ENCODE data around the gene MCF2L2. TPM values are rescaled to one million over a fixed set of nuclear protein-coding genes. Genes with fewer than 3 reads are reported as not detected.

The MCF2L2 gene
- total RNA-seq, 1 donor from 2014 or later, result 0.43 TPM

- Mint-ChIP-seq H3K36me3 (ENCODE audit: insufficient read depth) (no peaks in the 10 kb centered on the region), H3K4me3 (ENCODE audit: low read depth) (no peak overlapping the region), H3K9me3 (ENCODE audit: low read depth) (no peaks in the 10 kb centered on the region), H3K4me1 (ENCODE audit: low read depth) (peaks cover 12% of the 10 kb centered on the region), H3K27me3 (peaks cover 49% of the 10 kb centered on the region), H3K27ac (no peak overlapping the region)
- no peak for DNase-seq (ENCODE audit: low spot score, unreplicated experiment)
- no peak for TF ChIP-seq CTCF (IDR thresholded peaks at IDR 0.05; ENCODE audit: unreplicated experiment)
These were observed 269.8 kb downstream of the MCF2L2 start for GRCh38 chr3:183158551-183159006.

GRCh38 chr3:183158113-183158512 lies 270.3 kb downstream of the MCF2L2 start:
- H3K4me1 Mint-ChIP-seq (ENCODE audit: low read depth), result peaks cover 12% of the 10 kb centered on the region
- no peak for DNase-seq (ENCODE audit: low spot score, unreplicated experiment)
- H3K9me3 Mint-ChIP-seq (ENCODE audit: low read depth), result no peaks in the 10 kb centered on the region
- peaks cover 49% of the 10 kb centered on the region for H3K27me3 Mint-ChIP-seq
- no peak overlapping the region for H3K4me3 Mint-ChIP-seq (ENCODE audit: low read depth)
- H3K27ac Mint-ChIP-seq, result no peak overlapping the region
- no peak for TF ChIP-seq CTCF (IDR thresholded peaks at IDR 0.05; ENCODE audit: unreplicated experiment)
- H3K36me3 Mint-ChIP-seq (ENCODE audit: insufficient read depth), result no peaks in the 10 kb centered on the region

GRCh38 chr3:183156266-183156665 lies 272.2 kb downstream of the MCF2L2 start:
- Mint-ChIP-seq H3K27me3 (peaks cover 40% of the 10 kb centered on the region), H3K27ac (no peak overlapping the region), H3K4me1 (ENCODE audit: low read depth) (peaks cover 11% of the 10 kb centered on the region), H3K36me3 (ENCODE audit: insufficient read depth) (no peaks in the 10 kb centered on the region), H3K4me3 (ENCODE audit: low read depth) (no peak overlapping the region), H3K9me3 (ENCODE audit: low read depth) (no peaks in the 10 kb centered on the region)
- TF ChIP-seq CTCF (IDR thresholded peaks at IDR 0.05; ENCODE audit: unreplicated experiment), result no peak
- DNase-seq (ENCODE audit: low spot score, unreplicated experiment), result no peak

- H3K4me1 Mint-ChIP-seq (ENCODE audit: low read depth), result peaks cover 11% of the 10 kb centered on the region
- DNase-seq (ENCODE audit: low spot score, unreplicated experiment), result no peak
- H3K36me3 Mint-ChIP-seq (ENCODE audit: insufficient read depth), result no peaks in the 10 kb centered on the region
- peaks cover 39% of the 10 kb centered on the region for H3K27me3 Mint-ChIP-seq
- no peak overlapping the region for H3K4me3 Mint-ChIP-seq (ENCODE audit: low read depth)
- TF ChIP-seq CTCF (IDR thresholded peaks at IDR 0.05; ENCODE audit: unreplicated experiment), result no peak
- no peaks in the 10 kb centered on the region for H3K9me3 Mint-ChIP-seq (ENCODE audit: low read depth)
- no peak overlapping the region for H3K27ac Mint-ChIP-seq
These were observed 272.9 kb downstream of the MCF2L2 start for GRCh38 chr3:183155499-183155898.

GRCh38 chr3:183153210-183153950 lies 275.0 kb downstream of the MCF2L2 start:
- DNase-seq (ENCODE audit: low spot score, unreplicated experiment), result no peak
- H3K9me3 Mint-ChIP-seq (ENCODE audit: low read depth), result no peaks in the 10 kb centered on the region
- no peak overlapping the region for H3K27ac Mint-ChIP-seq
- no peak for TF ChIP-seq CTCF (IDR thresholded peaks at IDR 0.05; ENCODE audit: unreplicated experiment)
- H3K4me3 Mint-ChIP-seq (ENCODE audit: low read depth), result no peak overlapping the region
- H3K36me3 Mint-ChIP-seq (ENCODE audit: insufficient read depth), result no peaks in the 10 kb centered on the region
- H3K27me3 Mint-ChIP-seq, result peaks cover 23% of the 10 kb centered on the region
- peaks cover 11% of the 10 kb centered on the region for H3K4me1 Mint-ChIP-seq (ENCODE audit: low read depth)
